Astrocyte (in vitro differentiated cells and primary cell): ENCODE data around the gene ZBTB22.

ENCODE experiments used
- EZH2 ChIP-seq: IDR thresholded peaks from 2 replicates; pipeline ENCODE4 v1.6.1; 2012; ENCODE audit warnings: mild to moderate bottlenecking, low read length, inconsistent platforms; ENCODE audit not compliant: insufficient read depth
- TF ChIP-seq, protein P1 (sequence below): IDR thresholded peaks from 2 replicates; pipeline ENCODE4 v1.5.1; 2011; ENCODE audit warnings: low read depth, mild to moderate bottlenecking, inconsistent platforms, low read length, moderate library complexity; ENCODE audit not compliant: insufficient read depth

DNA sequence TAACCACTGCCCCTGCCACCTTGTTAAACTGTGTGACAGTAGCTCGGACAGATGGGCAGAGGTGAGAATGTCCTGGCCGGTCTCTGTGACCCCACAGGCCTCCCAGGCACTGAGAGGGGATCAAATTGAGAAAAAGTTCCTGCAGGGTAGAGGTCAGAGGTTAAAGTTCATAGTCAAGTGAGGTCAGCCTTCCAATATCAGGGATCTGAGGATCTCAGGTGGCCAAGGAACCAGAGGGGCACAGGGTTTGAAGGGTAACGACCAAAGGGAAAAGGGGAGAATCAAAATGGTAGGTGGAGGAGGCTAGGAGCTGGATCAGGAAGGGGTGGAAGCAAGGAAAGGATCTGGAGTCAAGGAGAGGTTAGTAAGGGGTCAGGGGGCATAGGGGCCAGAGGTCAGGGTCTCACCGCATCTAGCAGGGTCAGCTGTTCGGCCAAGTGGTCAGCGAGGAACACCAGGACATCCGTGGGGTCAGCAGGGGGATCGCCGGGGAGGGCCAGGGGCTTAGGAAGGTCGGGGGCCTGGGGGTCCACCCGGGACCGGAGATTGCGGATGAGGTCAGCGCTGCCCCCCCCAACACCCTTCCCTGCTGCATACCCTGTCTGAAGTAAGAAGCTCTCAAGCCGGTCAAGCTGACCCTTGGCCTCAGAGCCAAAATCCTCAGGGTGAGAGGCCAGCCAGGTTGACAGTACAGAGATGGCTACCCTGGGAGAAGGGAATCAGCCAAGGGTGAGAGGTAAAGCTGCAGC lies 21.7 kb downstream of the ZBTB22 start:
- TF ChIP-seq, protein P1, sequence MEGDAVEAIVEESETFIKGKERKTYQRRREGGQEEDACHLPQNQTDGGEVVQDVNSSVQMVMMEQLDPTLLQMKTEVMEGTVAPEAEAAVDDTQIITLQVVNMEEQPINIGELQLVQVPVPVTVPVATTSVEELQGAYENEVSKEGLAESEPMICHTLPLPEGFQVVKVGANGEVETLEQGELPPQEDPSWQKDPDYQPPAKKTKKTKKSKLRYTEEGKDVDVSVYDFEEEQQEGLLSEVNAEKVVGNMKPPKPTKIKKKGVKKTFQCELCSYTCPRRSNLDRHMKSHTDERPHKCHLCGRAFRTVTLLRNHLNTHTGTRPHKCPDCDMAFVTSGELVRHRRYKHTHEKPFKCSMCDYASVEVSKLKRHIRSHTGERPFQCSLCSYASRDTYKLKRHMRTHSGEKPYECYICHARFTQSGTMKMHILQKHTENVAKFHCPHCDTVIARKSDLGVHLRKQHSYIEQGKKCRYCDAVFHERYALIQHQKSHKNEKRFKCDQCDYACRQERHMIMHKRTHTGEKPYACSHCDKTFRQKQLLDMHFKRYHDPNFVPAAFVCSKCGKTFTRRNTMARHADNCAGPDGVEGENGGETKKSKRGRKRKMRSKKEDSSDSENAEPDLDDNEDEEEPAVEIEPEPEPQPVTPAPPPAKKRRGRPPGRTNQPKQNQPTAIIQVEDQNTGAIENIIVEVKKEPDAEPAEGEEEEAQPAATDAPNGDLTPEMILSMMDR, result no peak
- no peak for TF ChIP-seq EZH2
